Suppressor macrophage (primary cell): Measurements from ENCODE around the gene HLF.
"Not testable (repeated sequence)": the region's sequence is repeated elsewhere in the genome, so short reads cannot be mapped to it uniquely, and the experiment has no call there.

Experiments used
- DNase-seq, 4 experiments: peaks; one replicate each; pipeline ENCODE4 v3.0.0-alpha.2; 2020 to 2022

HLF gene

DNA sequence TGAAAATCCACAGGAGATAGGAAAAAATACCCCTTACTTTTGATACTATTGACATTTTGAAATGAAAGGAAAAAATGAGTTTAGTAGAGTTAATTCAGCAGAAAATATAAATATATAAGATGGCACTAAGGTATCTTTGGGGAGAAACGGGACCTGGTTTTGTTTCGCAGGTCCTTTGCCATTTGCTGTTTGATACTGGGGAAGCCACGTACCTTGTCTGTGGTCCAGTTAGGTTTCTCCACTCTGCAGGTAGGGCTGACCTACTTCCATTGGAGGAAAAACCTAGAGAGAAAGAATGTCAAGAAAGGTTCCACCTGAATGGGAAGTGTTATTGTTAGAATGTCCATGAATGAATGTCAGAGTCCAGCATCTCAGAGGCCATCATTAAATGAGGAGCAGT, 48.1 kb downstream of the HLF start:
- no peak for DNase-seq

DNA sequence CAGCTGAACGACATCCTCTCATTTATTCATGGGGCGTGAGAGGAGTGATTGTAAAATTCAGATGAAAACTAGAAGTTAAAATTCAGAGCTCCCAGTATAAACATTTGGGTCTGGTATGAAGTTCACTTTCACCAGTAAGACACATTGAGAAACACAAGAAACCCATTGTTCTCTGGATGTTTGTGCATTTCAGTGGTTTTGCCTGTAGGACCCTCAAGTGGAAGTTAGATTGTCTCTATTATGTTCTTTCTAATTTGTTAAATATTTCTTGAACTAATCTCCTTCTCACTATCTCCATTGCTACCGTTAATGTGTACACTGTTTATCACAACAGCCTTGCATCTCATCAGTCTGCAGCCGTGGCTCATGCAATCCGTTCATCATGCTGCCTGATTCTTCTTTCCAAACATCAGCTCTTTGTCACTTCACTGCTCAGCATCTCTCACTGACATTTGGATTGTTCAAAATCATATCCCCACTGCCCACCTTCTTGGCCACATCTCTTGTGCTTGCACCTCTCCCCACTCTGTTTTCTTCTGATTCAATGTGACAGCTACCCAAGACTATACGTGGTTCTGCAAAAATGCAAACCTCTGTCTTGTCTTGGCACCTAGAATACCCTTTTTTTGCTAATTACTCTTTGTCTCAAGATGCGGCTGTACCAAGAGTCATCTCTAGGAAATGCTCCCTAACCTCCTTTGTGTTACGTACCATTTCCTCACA, 49.5 kb downstream of the HLF start:
- no peak for DNase-seq

DNA sequence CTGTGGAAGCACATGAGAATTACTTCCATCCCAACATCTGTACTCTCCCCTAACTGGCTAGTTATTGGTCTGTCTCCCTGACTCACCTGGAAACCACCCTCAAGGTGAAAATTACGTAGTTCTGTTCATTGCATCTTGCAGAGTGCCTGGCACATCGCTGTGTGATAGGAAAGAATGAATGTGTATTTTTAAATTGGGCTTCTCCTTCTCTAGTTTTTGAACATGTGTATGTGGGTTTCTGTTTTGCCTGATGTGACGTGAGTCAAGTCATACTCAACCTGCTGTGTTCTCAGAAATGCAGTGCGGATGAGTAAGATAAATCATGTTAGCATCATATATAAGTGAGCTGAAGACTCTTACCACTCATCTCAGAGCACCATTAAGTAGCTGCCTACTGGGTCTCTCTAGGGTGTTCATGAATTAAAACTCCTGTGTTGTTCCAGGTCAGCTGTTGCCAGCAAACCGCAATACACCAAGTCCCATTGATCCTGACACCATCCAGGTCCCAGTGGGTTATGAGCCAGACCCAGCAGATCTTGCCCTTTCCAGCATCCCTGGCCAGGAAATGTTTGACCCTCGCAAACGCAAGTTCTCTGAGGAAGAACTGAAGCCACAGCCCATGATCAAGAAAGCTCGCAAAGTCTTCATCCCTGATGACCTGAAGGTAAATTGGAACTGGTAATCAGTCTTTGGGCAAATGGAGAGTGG, 50.2 kb downstream of the HLF start:
- no peak for DNase-seq

DNA sequence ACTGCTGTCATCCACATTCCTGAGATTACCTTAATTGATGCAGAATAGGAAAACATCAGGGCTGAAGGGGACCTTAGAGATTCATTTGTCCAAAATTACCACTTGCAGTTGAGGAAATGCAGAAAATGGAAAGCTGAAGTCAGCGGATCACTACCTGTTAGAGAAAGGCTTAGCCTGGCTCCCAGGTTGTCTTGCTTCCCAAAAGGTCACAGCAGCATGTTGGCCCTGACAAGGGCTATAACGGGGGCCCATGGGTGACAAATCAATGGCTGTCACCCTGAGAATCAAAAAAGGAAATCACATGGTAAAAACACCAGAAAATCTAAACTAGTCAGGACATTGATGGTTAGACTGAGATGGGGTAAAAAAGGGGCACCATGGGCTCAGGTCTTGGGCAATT, 51.7 kb downstream of the HLF start:
- no peak for DNase-seq

DNA sequence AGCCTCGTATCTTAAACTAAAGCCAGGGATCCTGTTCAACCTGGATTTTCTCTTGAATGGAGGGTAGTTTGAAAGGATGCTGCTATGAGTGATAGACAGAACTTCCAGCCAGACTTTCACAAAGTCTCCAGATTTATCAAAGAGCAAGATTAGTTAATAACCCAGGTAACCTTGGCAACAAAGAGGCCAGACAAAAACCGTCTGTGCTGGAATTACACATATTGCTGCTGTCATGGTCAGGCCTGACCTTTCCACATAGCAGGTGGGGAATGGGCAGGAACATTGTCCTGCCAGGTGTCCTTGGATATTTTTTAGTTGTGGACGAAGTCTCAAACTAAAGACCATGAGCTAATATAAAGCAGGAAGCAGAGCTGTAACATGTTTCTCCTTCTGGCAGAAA, 52.5 kb downstream of the HLF start:
- no peak for DNase-seq

DNA sequence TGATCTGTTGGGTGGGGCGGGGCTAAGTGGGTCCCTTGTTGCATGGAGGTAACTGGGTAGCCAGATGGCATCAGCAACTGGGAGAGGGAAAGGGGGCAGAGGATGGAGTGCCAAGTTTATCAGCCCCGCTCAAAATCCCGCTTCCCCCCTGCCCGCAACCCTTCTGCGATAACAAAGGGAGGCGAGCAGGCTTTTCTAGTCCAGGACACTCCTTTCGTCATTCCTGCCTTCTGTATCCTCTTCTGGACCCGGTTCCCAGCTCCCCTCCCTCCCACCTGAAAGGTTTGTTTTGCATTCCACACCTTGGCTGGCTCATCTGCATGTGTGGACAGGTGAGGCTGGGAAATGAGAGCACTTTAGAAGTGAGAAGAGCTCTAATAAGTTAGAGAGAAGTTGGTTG, 53.3 kb downstream of the HLF start:
- DNase-seq: no peak

DNA sequence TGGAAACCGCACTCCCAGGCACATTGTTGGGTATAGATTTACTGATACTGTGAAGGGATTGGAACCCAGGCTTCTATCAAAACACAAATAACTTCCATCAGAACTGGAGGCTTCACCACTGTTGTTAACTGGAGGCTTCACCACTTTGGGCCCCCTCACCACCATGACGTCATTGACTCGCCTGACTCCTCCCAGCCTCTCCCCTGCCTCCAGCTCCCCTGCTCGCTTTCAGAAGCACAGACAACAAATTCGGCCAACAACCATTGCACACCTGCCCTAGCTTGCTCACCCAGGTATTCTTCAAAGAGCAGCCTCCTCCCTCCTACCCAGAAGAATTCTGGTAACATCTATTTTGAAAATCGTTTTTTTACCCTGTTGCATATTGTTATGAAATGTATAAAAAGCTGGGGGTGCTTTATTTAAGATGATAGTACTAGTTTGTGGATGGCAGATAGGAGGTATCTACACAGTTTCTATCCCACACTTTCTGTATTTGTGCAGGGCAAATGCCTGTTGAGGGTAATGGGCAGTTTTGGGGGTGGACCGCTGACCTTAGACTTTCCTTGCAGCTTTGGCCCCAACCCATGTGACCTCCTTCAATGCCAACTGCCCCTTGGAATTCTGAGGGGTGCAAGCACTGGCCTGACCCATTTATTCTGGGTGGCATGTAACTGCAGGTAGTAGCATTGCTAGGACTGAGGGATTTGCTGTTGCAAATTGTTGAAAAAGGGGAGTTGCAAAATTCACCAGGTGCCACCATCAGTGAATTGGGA, 54.1 kb downstream of the HLF start:
- no peak for DNase-seq

DNA sequence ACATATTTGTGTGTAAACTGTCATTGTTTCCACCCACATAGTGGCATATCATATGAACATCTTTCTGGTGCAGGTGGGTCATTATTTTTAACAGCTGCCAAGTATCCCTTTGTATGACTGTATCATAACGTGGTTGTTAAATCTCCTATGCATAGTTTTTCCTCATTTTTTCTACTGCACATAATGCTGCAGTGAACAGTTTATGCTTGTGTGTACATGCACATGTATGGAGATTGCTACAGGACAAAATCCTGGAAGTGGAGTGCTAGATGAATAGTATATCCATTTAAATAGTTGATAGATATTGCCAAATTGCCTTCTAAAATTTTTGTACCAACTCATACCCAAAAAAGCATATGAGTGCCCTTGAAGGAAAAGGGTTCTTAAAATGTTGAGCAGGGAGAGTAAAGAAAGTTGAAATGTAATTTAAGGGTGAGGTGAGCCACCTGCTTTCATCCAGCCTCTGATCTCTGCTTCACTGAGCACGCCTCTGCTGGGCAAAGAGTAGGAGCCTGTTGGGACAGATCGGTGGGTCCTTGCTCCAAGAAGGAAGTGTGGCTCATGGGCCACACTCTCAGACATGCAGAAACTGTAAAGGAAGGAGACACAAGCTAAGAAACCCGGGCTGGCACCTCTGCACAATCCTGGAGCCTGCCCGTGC, 55.3 kb downstream of the HLF start:
- DNase-seq: no peak

DNA sequence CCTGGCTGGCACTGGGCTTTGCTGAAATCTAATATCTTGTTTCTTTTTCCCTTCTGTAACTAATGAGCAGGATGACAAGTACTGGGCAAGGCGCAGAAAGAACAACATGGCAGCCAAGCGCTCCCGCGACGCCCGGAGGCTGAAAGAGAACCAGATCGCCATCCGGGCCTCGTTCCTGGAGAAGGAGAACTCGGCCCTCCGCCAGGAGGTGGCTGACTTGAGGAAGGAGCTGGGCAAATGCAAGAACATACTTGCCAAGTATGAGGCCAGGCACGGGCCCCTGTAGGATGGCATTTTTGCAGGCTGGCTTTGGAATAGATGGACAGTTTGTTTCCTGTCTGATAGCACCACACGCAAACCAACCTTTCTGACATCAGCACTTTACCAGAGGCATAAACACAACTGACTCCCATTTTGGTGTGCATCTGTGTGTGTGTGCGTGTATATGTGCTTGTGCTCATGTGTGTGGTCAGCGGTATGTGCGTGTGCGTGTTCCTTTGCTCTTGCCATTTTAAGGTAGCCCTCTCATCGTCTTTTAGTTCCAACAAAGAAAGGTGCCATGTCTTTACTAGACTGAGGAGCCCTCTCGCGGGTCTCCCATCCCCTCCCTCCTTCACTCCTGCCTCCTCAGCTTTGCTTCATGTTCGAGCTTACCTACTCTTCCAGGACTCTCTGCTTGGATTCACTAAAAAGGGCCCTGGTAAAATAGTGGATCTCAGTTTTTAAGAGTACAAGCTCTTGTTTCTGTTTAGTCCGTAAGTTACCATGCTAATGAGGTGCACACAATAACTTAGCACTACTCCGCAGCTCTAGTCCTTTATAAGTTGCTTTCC, 56.0 kb downstream of the HLF start:
- DNase-seq: no peak

DNA sequence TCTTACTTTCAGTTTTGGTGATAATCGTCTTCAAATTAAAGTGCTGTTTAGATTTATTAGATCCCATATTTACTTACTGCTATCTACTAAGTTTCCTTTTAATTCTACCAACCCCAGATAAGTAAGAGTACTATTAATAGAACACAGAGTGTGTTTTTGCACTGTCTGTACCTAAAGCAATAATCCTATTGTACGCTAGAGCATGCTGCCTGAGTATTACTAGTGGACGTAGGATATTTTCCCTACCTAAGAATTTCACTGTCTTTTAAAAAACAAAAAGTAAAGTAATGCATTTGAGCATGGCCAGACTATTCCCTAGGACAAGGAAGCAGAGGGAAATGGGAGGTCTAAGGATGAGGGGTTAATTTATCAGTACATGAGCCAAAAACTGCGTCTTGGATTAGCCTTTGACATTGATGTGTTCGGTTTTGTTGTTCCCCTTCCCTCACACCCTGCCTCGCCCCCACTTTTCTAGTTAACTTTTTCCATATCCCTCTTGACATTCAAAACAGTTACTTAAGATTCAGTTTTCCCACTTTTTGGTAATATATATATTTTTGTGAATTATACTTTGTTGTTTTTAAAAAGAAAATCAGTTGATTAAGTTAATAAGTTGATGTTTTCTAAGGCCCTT, 56.8 kb downstream of the HLF start:
- DNase-seq: no peak

DNA sequence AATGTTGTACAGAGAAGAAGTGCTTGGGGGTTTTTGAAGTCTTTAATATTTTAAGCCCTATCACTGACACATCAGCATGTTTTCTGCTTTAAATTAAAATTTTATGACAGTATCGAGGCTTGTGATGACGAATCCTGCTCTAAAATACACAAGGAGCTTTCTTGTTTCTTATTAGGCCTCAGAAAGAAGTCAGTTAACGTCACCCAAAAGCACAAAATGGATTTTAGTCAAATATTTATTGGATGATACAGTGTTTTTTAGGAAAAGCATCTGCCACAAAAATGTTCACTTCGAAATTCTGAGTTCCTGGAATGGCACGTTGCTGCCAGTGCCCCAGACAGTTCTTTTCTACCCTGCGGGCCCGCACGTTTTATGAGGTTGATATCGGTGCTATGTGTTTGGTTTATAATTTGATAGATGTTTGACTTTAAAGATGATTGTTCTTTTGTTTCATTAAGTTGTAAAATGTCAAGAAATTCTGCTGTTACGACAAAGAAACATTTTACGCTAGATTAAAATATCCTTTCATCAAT, 57.8 kb downstream of the HLF start:
- no peak for DNase-seq

DNA sequence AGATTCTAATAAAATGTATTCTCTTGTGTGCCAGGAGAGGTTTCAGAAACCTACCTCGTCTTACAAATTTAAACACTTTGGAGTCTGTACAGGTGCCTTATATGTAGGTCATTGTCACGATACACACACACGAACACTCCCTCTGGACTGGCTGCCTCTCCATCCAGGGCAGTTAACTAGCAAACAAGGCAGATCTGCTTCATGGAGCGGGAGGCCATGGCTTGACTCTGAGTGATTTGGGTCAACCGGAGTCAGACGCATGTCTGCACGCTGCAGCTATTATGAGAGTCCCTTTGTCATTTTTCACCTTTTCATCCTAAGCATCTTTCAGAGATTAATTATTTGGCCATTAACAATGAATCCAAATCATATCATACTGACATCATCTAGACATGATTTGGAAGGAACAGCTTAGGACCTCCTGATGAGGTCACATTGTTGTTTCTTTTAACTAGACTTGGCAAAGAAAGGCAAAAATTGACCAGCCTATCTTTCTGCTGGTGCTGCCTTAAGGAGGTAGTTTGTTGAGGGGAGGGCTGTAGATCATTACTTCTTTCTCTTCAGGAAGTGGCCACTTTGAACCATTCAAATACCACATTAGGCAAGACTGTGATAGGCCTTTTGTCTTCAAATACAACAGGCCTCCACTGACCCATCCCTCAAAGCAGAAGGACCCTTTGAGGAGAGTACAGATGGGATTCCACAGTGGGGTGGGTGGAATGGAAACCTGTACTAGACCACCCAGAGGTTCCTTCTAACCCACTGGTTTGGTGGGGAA, 58.9 kb downstream of the HLF start:
- DNase-seq: no peak

DNA sequence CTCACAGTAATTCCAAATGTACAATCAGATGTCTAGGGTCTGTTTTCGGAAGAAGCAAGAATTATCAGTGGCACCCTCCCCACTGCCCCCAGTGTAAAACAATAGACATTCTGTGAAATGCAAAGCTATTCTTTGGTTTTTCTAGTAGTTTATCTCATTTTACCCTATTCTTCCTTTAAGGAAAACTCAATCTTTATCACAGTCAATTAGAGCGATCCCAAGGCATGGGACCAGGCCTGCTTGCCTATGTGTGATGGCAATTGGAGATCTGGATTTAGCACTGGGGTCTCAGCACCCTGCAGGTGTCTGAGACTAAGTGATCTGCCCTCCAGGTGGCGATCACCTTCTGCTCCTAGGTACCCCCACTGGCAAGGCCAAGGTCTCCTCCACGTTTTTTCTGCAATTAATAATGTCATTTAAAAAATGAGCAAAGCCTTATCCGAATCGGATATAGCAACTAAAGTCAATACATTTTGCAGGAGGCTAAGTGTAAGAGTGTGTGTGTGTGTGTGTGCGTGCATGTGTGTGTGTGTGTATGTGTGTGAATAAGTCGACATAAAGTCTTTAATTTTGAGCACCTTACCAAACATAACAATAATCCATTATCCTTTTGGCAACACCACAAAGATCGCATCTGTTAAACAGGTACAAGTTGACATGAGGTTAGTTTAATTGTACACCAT, 59.7 kb downstream of the HLF start:
- DNase-seq: no peak

DNA sequence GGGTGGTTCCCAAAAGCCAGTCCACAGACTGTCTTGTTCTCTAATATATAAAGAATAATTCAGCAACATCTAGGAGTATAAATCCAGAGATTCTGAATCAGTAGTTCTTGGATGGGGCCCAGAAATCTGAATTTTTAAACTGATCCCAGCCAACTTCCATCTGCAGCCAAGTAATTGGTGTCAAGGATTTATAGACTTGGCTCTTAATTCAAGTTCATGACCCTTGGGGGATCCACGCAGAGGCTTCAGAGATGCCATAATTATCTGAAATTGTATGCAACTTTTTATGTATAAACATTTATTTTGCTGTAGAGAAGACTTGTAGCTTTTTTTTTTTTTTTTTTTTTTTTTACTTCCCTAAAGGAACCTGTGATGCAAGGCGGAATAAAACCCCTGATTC, 60.6 kb downstream of the HLF start:
- DNase-seq: no peak

DNA sequence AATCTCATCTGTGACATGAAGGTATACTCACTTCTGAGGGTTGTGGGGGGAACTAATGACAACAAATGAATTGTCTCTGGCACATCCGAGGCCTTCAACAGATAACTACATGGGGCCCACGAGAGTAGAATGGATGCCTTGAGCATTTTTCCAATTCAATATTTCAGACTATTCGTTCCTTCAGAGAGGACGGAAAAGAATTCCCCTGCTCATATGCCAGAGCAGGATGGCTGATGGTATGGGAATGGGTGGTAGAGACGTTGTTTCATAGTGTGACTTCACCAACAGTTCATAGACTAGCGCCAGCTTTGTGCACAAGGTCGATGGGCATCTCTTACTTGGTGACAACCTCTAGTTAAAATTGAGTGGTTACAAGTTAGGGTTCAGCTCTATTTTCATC, 61.3 kb downstream of the HLF start:
- DNase-seq: no peak

DNA sequence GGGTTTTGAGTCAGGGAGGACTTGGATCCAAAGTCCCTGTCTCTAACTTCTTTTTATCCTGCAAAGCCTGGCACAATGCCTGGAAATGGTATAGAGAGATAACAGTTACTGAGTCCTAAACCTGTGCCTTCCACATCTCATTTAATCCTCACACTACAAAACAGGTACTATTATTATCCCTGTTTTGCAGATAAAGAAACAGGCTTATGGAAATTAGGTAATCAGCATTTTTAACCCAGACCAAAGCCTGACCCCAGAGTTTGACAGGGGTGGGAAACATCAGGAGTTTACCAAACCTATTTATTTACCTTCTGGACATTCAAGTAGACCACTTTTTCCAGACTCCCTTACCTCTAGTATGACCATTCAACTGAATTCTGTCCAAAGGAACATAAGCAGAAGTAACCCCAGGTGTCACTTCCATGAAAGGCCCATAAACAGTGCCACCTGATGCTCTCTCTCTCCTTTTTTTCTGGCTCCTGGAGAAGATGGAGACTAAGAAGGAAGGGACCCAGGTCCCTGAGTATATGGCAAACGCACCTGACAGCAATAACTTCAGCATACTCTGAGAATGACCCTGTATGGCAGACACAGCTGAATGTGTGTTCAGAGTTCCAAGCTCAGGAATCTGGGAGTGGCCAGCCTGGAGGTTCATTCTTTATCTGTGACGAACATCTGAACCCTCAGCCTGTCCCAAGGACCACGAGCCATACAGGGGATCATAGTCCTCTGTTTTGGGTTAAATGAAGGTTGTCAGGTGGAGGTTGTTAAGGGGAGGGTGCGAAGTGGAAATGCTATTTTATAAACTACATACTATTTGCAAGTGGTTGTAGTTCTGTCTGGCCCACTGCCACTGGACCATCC, 62.7 kb downstream of the HLF start:
- no peak for DNase-seq

DNA sequence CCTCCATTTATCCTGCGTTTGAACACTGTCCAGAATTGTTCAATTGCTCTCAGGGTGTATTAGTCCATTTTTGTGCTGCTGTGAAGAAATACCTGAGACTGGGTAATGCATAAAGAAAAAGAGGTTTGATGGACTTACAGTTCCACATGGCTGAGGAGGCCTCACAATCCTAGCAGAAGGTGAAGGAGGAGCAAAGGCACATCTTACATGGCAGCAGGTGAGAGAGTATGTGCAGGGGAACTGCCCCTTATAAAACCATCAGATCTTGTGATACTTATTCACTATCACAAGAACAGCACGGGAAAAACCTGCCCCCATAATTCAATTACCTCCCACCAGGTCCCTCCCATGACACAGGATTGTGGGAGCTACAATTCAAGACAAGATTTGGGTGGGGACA, 63.8 kb downstream of the HLF start:
- not testable (repeated sequence) for DNase-seq

DNA sequence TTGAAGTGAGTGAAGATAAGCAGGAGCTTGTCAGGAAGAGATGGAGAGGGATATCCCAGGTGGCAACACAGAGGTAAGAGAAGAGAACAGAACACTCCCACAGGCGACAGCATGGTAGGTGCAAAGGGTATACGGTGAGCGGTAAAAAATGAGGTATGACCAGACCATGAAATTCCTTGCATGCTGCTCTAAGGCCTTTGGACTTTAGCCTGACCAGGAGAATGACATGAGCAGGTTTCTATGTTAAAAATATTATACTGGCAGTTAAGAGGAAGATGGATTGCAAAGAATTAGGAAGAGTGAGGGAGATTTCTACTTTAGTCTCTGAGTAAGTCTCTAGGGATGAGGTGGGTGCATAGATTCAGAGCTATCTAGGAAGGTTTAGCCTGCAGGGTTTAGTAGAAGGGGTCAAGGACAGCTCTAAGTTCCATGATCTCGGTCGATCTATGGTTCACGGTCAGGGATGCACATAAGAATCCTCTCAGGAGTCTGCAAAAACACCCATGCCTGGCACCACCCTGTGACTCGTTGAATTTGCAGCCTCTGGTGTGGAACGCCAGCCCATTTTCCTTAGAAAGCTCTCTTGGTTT, 65.7 kb downstream of the HLF start:
- DNase-seq: no peak
